IPS-15b (cell line): ENCODE results near the gene MS4A4A.

Experiments
- H3K27me3 ChIP-seq: one replicate; pipeline ENCODE4 v1.6.1; 2013; ENCODE audit warnings: low read length; ENCODE audit not compliant: control insufficient read depth, insufficient read depth
- H3K36me3 ChIP-seq: one replicate; pipeline ENCODE4 v1.6.1; 2013; ENCODE audit warnings: low read length; ENCODE audit not compliant: control insufficient read depth, insufficient read depth
- H3K4me1 ChIP-seq: one replicate; pipeline ENCODE4 v1.6.1; 2013; ENCODE audit warnings: mild to moderate bottlenecking, low read length; ENCODE audit not compliant: control insufficient read depth, insufficient read depth
- H3K4me3 ChIP-seq: one replicate; pipeline ENCODE4 v1.5.1; 2013; ENCODE audit warnings: low read depth, low read length
- H3K9ac ChIP-seq: one replicate; pipeline ENCODE4 v1.6.1; 2013; ENCODE audit warnings: low read depth, mild to moderate bottlenecking, low read length
- H3K9me3 ChIP-seq: one replicate; pipeline ENCODE4 v1.6.1; 2013; ENCODE audit warnings: mild to moderate bottlenecking, low read length; ENCODE audit not compliant: control insufficient read depth, insufficient read depth

MS4A4A gene

DNA sequence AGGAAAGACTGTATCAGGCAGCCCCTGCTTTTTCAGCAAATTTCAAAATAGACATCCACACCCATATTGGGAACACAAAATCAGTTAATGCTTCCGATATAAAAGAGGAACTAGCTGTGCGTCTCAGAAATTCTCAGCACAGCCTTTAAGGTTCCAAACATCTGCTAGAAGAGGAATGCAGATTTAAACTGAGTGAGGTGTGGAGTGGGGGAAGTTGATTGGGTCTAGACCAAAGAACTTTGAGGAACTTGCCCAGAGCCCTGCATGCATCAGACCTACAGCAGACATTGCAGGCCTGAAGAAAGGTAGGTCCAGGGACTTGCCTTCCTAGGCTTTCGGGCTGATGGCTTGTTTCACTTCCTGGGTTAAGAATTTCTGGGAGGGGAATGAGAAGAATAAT is at the start of gene MS4A4A:
TSS of gene MS4A4A (plus strand) at position 255 of the 400 bp plus-strand sequence. CDS start at position 265, 10 bp downstream.
- Histone ChIP-seq H3K4me1 (no peaks in the 10 kb centered on the region), H3K9me3 (no peaks in the 10 kb centered on the region), H3K4me3 (no peak within 1 kb of the TSS)

DNA sequence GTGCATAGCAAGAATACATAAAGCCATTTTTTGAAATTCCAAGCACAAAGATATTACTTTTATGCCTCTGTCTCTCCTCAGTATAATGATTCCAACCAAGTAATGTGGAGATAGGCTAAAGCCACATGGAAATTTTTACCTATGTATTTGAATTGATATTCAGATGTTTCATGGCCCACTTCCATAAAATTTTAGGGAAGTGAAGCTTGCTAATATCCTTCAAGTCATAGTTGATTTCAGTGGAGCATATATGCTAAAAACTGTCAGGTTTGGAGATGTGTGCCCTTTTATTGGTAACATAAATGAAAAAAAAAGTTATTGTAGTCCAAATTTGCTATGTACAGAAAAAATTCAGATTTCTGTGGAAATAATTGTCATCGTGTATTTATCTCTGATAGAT is 49.8 kb upstream of the MS4A4A start:
- Histone ChIP-seq H3K4me1 (no peaks in the 10 kb centered on the region), H3K27me3 (no peaks in the 10 kb centered on the region), H3K9ac (no peak overlapping the region), H3K9me3 (no peaks in the 10 kb centered on the region), H3K36me3 (no peaks in the 10 kb centered on the region), H3K4me3 (no peak overlapping the region)

More for the DNA sequence above, at the start of gene MS4A4A:
- Histone ChIP-seq H3K27me3 (no peaks in the 10 kb centered on the region), H3K9ac (no peak within 1 kb of the TSS), H3K36me3 (no peaks in the 10 kb centered on the region)

DNA sequence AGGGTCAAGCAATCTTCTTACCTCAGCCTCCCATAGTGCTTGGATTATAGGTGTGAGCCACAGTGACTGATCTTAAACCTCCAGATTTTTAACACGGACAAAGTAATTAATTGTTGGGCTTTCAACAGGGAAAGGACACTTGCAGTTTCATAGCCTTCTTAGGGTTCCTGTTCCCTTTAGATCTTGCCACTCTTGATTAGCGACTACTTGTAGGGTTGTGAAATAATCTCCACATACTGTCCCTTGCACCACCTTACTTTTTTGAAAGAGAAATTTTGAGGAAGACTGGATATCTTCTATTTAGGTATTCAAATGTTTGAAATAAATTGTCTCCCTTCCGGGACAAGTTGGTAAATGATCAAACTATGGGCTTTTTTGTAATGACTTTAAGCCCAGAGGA is 45.1 kb upstream of the MS4A4A start:
- Histone ChIP-seq H3K36me3 (no peaks in the 10 kb centered on the region), H3K4me1 (no peaks in the 10 kb centered on the region), H3K9ac (no peak overlapping the region), H3K9me3 (no peaks in the 10 kb centered on the region), H3K27me3 (no peaks in the 10 kb centered on the region), H3K4me3 (no peak overlapping the region)

DNA sequence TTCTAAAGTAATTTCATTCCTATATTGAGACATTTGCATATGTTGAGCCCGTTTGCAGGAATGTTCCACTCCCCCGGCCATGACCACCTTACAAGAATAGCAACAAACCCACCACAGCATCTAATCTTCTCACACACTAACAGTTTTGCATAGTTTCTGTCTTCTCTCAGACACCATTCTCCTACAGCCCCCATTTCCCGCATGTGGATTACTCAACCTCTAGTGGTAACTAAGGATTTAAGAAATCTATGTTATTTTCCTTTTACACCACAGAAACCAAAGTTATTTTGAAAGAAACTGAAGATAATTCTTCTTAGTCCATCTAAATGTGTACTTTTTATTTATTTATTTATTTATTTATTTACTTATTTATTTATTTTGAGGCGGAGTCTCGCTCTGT is 39.8 kb upstream of the MS4A4A start:
- Histone ChIP-seq H3K4me3 (no peak overlapping the region), H3K9ac (no peak overlapping the region), H3K27me3 (no peaks in the 10 kb centered on the region), H3K4me1 (no peaks in the 10 kb centered on the region), H3K9me3 (no peaks in the 10 kb centered on the region), H3K36me3 (no peaks in the 10 kb centered on the region)

DNA sequence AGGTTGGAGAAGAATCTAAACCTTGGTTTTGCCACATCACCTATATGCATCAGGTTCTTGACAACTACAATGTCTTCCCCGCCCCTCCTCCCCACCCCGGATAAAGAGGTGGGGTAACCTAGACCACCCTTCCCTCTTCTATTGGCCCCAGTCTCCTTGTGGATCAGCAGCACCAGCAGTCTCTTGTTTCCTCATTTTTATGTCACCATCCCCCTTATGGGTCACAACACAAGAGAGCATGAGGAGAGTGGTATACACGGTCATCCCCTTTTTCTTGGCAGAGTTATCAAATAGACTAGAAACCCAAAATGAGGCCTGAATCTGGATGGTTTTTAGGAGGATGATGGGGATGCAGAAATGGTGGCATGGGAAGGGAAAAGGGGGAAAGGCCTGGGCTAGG is 38.7 kb upstream of the MS4A4A start:
- Histone ChIP-seq H3K27me3 (no peaks in the 10 kb centered on the region), H3K4me1 (no peaks in the 10 kb centered on the region), H3K36me3 (no peaks in the 10 kb centered on the region), H3K9ac (no peak overlapping the region), H3K4me3 (no peak overlapping the region), H3K9me3 (no peaks in the 10 kb centered on the region)

DNA sequence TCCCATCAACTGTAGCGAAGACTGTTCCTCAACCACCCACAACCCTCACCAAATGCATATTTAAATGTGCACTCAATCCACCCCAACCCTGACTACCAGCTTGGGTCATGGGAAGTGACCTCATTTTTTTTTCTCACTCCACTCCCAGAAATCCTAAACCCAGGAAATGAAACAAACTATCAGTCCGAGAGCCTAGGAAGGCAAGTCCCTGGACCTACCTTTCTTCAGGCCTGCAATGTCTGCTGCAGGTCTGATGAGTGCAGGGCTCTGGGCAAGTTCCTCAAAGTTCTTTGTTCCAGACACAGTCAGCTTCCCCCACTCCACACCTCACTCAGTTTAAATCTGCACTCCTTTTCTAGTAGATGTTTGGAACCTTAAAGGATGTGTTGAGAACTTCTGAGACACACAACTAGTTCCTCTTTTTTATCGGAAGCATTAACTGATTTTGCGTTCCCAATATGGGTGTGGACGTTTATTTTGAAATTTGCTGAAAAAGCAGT is 37.7 kb upstream of the MS4A4A start, which contains the start of gene MS4A4E:
TSS of gene MS4A4E (minus strand) at position 398 of the 500 bp plus-strand sequence. CDS start 13,082 bp downstream, outside the sequence.
- Histone ChIP-seq H3K27me3 (no peaks in the 10 kb centered on the region), H3K4me1 (no peaks in the 10 kb centered on the region), H3K9ac (no peak within 1 kb of the TSS), H3K36me3 (no peaks in the 10 kb centered on the region), H3K9me3 (no peaks in the 10 kb centered on the region), H3K4me3 (no peak within 1 kb of the TSS)

DNA sequence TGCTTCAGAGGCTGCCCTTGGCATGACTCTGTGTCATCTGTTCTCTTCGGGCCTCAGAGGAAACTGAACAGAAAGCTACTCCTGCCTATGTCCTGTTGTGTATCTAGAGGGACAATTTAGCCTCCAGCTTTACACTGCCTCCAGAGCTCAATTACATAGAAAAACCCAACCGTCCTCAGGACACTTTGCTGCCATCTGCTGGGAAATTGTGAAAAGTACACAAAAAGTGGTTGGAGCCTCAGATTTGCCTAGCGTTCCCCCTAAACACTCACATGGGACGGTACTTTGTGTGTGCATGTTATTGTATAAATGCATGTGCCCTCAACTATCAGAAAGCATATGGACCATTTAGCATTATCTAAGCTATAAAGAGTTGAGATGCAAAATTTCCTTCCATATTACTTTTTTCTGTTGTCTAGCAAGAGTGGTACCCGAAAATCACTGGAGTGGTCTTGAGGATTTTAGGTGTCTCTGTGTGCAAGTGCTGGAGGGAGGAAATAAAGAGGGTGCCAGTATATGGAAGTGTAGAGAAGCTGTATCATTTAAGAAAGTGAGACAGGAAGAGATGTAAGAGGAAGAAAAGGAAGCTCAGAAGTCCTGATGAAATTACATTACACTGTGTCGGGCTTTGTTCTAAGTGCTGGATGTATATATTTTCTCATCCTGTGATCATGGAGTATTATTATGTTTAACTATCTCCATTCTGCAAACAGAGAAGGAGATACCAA is 28.8 kb upstream of the MS4A4A start:
- H3K27me3 ChIP-seq: no peaks in the 10 kb centered on the region
- no peak overlapping the region for H3K4me3 ChIP-seq
- no peaks in the 10 kb centered on the region for H3K4me1 ChIP-seq
- H3K9me3 ChIP-seq: peaks cover 3% of the 10 kb centered on the region
- no peak overlapping the region for H3K9ac ChIP-seq
- no peaks in the 10 kb centered on the region for H3K36me3 ChIP-seq

DNA sequence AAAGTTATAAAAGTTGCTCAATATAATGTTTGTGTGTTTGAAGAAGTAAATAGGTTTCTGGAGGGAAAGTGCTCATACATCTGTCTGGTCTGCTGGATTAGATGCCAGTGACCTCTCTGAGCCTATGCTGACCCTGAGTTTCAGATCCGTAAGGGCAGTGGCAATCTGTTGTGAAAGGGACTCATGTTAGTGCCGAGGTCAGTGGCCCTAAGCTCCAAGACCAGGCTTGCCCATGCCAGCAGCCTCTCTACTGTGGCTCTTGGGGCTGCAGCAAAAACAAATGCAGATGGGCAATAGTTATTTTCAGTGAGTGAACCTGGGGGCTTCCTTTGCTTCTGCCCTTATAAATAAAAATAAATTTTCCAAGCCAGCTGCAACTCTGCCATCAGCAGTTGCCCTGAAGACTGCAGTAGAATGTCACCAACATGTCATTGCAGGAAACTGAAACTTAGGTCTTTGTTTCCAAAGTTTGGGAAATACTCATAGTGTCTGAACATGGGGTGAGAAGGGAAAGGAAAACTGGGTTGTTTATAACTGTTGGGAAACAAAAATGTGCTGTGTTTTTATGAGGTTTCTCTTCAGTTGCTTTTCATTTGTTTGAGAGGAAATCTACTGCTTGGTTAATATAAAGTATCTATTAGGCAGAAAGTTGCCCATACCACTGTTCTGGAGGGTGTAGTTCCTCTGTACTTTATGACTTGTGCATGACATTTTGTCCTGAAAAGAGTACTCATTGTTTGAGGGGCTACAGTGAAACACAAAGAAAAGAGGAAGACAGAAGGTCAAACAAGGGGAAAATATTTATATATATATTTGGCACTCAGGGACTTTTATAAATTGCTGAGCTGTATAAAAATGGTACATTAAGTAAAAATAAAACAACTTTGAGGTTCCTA is 28.0 kb upstream of the MS4A4A start:
- Histone ChIP-seq H3K27me3 (no peaks in the 10 kb centered on the region), H3K4me1 (no peaks in the 10 kb centered on the region), H3K36me3 (no peaks in the 10 kb centered on the region), H3K9me3 (peaks cover 3% of the 10 kb centered on the region), H3K9ac (no peak overlapping the region), H3K4me3 (no peak overlapping the region)

DNA sequence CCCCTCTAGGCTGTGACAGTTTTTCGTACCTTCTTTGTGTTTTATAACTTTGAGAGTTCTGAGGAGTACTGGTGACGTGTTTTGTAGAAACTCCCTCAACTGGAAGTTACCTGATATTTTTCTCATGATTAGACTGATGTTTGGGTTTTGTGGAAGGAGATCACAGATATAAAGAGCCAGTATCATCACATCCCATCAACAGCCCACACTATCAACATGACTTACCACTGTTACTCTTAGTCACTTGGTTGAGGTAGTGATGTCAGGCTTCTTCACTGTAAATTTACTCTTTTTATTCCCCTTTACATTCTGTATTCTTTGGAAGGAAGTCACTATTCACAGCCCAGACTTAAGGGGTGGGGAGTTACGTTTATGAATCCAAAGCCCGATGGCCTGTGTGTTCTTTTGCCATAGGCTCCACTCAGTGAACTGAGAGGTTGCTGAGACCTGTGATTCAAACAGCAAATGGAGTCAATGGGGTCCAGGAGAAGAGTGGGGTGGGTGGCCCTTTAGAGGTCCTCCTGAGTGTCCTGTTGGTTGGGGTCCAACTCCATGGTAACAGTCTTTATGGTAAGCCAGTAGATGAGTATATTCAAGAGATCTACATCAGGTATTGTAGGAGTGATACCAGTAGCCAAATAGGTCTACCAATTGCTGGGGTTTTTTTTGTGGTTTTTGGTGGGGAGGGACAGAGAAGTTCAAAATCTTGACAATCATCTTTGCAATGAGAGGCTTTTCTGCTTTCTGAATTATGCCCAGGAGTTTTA is 22.3 kb upstream of the MS4A4A start:
- H3K27me3 ChIP-seq: no peaks in the 10 kb centered on the region
- H3K9ac ChIP-seq: no peak overlapping the region
- H3K9me3 ChIP-seq: peaks cover 13% of the 10 kb centered on the region
- no peaks in the 10 kb centered on the region for H3K4me1 ChIP-seq
- H3K36me3 ChIP-seq: no peaks in the 10 kb centered on the region
- no peak overlapping the region for H3K4me3 ChIP-seq

DNA sequence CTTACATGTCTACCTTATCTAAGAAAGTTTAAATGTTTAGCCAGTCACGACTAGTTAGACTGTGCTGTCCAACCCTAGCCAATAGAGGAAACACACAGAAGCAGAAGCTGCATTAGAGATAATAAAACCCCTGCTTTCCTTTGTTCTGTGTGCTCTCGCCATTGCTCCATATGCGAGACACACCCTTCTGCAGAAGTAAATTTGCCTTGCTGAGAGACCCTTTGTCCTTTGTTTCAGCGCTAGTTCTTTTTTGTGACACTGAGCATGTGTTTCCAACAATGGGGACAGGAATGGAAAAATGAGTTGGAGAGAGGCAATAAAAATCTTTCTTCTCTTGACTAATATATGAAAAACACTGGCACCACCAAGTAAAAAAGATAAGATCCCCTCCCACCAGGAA is 19.5 kb upstream of the MS4A4A start:
- H3K4me3 ChIP-seq: no peak overlapping the region
- no peaks in the 10 kb centered on the region for H3K36me3 ChIP-seq

DNA sequence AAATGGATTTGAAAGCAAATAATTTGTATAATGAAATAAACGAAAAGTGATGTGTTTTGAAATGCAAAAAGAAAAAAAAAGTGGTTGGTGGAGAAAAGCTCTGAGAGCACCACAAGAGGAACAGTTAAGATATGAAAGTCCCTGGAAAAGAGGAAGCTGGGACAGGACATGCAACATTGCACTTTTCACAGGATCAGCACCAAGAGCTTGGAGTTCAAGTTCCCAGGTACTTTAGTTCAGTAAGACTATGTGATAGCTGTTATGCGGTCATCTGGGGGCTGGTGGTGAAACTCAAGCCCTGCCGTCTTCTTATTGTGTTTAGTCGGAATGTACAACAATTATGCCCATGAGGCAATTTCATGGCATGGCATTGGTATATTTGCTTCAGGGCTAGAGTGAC is 17.1 kb upstream of the MS4A4A start:
- peaks cover 10% of the 10 kb centered on the region for H3K9me3 ChIP-seq
- no peaks in the 10 kb centered on the region for H3K36me3 ChIP-seq
- H3K4me3 ChIP-seq: no peak overlapping the region
- H3K27me3 ChIP-seq: no peaks in the 10 kb centered on the region
- no peaks in the 10 kb centered on the region for H3K4me1 ChIP-seq
- H3K9ac ChIP-seq: no peak overlapping the region

More for the DNA sequence above, 19.5 kb upstream of the MS4A4A start:
- no peak overlapping the region for H3K9ac ChIP-seq
- H3K4me1 ChIP-seq: no peaks in the 10 kb centered on the region
- peaks cover 10% of the 10 kb centered on the region for H3K9me3 ChIP-seq
- H3K27me3 ChIP-seq: no peaks in the 10 kb centered on the region
